Right renal cortex interstitium (tissue), 3 donors: ENCODE data around the gene ANKRD33B. TPM values are rescaled to one million over a fixed set of nuclear protein-coding genes. Genes with fewer than 3 reads are reported as not detected.
"Not testable (repeated sequence)": the region's sequence is repeated elsewhere in the genome, so short reads cannot be mapped to it uniquely, and the experiment has no call there.

ENCODE experiments used
- DNase-seq, 3 donors: peaks; one replicate each; pipeline ENCODE4 v3.0.0-alpha.2; 2013; ENCODE audit warnings: low read depth in 3 of 3, low spot score in 2 of 3
- polyA plus RNA-seq, 3 donors: library from polyadenylated mRNA; unstranded; fragments of 120-200 nt; gene quantifications; one replicate each; pipeline ENCODE4 v1.2.1, GENCODE V29; 2013; ENCODE audit not compliant: insufficient read length in 3 of 3

The ANKRD33B gene
- polyA plus RNA-seq, 3 donors, result 1.4 to 1.8 (median 1.7) TPM

GRCh38 chr5:10591159-10591558 lies 27.3 kb downstream of the ANKRD33B start:
- DNase-seq, result no peak

- DNase-seq, result no peak
Measured at GRCh38 chr5:10591966-10592365, 28.1 kb downstream of the ANKRD33B start.

- DNase-seq, result no peak
Measured at GRCh38 chr5:10592601-10593000, 28.7 kb downstream of the ANKRD33B start.

GRCh38 chr5:10593531-10594181 lies 29.8 kb downstream of the ANKRD33B start:
- DNase-seq, result no peak

- DNase-seq, result no peak
Measured at GRCh38 chr5:10594591-10595210, 30.8 kb downstream of the ANKRD33B start.

- no peak for DNase-seq
Measured at GRCh38 chr5:10595293-10595671, 31.4 kb downstream of the ANKRD33B start.

- DNase-seq, result no peak
Measured at GRCh38 chr5:10595672-10596309, 31.9 kb downstream of the ANKRD33B start.

- DNase-seq, result no peak
Measured at GRCh38 chr5:10596310-10596703, 32.4 kb downstream of the ANKRD33B start.

GRCh38 chr5:10596886-10597451 lies 33.1 kb downstream of the ANKRD33B start:
- DNase-seq, result no peak

- no peak for DNase-seq
Measured at GRCh38 chr5:10599113-10599512, 35.2 kb downstream of the ANKRD33B start.

- no peak for DNase-seq
Measured at GRCh38 chr5:10599862-10600284, 36.0 kb downstream of the ANKRD33B start.

GRCh38 chr5:10600626-10601245 lies 36.9 kb downstream of the ANKRD33B start:
- no peak for DNase-seq

GRCh38 chr5:10601246-10602030 lies 37.6 kb downstream of the ANKRD33B start:
- peak; percentile 47 to 68 (median 63) for DNase-seq

- no peak for DNase-seq
Measured at GRCh38 chr5:10602031-10602806, 38.3 kb downstream of the ANKRD33B start.

GRCh38 chr5:10604975-10605374 lies 41.1 kb downstream of the ANKRD33B start:
- DNase-seq, result no peak

GRCh38 chr5:10606632-10607022 lies 42.8 kb downstream of the ANKRD33B start:
- not testable (repeated sequence) for DNase-seq

- DNase-seq, result no peak
Measured at GRCh38 chr5:10607023-10607665, 43.3 kb downstream of the ANKRD33B start.

GRCh38 chr5:10607666-10608073 lies 43.8 kb downstream of the ANKRD33B start:
- no peak for DNase-seq

- DNase-seq, result not testable (repeated sequence)
Measured at GRCh38 chr5:10608081-10608480, 44.2 kb downstream of the ANKRD33B start.
